NOMO-1 (cell line): ENCODE data around the gene USP25.

Experiments used
- DNase-seq, 2 experiments: peaks; one replicate each; lab custom pipeline; 2025; ENCODE audit not compliant: unreplicated experiment in 2 of 2; lab: John Stamatoyannopoulos, UW

Gene USP25

DNA sequence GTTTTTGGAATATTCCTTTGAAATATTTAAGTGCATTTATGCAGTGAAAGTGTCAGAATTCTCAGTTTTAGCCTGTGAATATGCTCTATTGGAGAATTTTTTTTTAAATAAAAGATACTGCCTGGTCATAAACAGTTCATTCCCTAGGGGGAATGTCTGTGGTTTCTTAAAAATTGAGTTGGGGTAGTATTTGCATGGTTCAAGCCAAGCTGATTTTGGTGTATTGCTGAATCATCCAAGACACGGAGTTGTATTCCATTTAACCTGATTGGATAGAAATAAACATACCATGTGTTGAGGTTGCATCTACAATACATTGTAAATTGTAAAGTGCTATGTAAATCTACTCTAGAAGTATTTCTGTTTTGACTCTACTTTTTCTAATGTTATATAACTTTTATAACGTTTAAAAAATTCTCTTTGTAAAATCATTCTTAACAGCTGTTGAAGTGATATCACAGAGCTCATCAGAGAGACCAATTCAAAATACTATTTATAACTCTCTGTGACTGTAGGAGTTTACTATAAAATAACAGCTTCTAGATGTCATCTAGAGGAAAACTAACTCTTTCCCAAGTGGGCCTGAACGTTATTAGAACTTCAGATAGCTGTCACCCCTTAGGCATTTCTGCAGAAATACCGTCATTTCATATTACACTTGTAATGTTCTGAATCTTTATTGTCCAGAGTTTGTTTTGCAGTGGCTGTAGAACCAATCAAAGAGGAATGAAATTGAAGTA lies 199.1 kb downstream of the USP25 start:
- DNase-seq: no peak

GRCh38 chr21:15929536-15929935 lies 199.8 kb downstream of the USP25 start:
- DNase-seq: no peak
